ENCODE measurements around the gene STK40. TPM values are rescaled to one million over a fixed set of nuclear protein-coding genes. Genes with fewer than 3 reads are reported as not detected.
A peak's percentile ranks its signal among the peaks of the same experiment; 100 is the strongest.

The STK40 gene
- total and polyA plus RNA-seq, 9 of the 15 experiments (the other 6 are each of a cell fraction or from before 2014, with no cell fraction given): 0.69 to 94.3 (median 39.1) TPM

GRCh38 chr1:36385410-36386264 is at the start of gene STK40 (continued):
- TF ChIP-seq TFAP4 (CRISPR knock-in tag; IDR thresholded peaks at IDR 0.05; ENCODE audit: borderline replicate concordance) (no peak), ZNF316 (IDR thresholded peaks at IDR 0.05) (no peak), HEY1 (CRISPR knock-in tag; IDR thresholded peaks at IDR 0.05; ENCODE audit: borderline replicate concordance) (no peak), RHOXF2B (CRISPR knock-in tag; conservative IDR thresholded peaks at IDR 0.05) (no peak), SRSF3 (IDR thresholded peaks at IDR 0.05; ENCODE audit: insufficient read depth, low read length) (no peak), ZFP91 (CRISPR knock-in tag; IDR thresholded peaks at IDR 0.05) (no peak), KLF13 (tag; IDR thresholded peaks at IDR 0.05; ENCODE audit: borderline replicate concordance, low read depth) (peak; percentile 50; the same call in 1 of the 2 replicates), ZBTB11 (CRISPR knock-in tag; IDR thresholded peaks at IDR 0.05) (no peak; a peak in 1 of 6 replicates), MCM2 (IDR thresholded peaks at IDR 0.05; ENCODE audit: low read depth) (no peak), ERF (CRISPR knock-in tag; IDR thresholded peaks at IDR 0.05) (peak; percentile 81; the same call in 1 of the 2 replicates), ZNF408 (CRISPR knock-in tag; IDR thresholded peaks at IDR 0.05; ENCODE audit: low read depth) (no peak), ZNF280B (CRISPR knock-in tag; IDR thresholded peaks at IDR 0.05) (no peak), HNRNPUL1 (IDR thresholded peaks at IDR 0.05; ENCODE audit: low read length) (no peak), SMAD1 (IDR thresholded peaks at IDR 0.05; ENCODE audit: low read depth, low read length, partially characterized antibody) (no peak), DMBX1 (CRISPR knock-in tag; IDR thresholded peaks at IDR 0.05; ENCODE audit: borderline replicate concordance) (no peak), SMARCB1 (IDR thresholded peaks at IDR 0.05; ENCODE audit: insufficient read length, low read depth) (peak; percentile 18), ZSCAN29 (IDR thresholded peaks at IDR 0.05) (no peak), ZNF668 (CRISPR knock-in tag; IDR thresholded peaks at IDR 0.05) (no peak), ZNF444 (CRISPR knock-in tag; IDR thresholded peaks at IDR 0.05) (no peak), SNRNP70 (optimal IDR thresholded peaks at IDR 0.05; ENCODE audit: low read depth, low read length) (no peak), C11orf30 (IDR thresholded peaks at IDR 0.05; ENCODE audit: low read depth) (no peak)
